CD4-positive, alpha-beta T cell (primary cell): ENCODE data around the gene C19orf81. TPM values are rescaled to one million over a fixed set of nuclear protein-coding genes. Genes with fewer than 3 reads are reported as not detected.

ENCODE experiments used
- ATAC-seq: fragments of 200-7000 bp; cut with Tn5 transposase; one replicate; pipeline ENCODE4 v1.10.0; 2022; ENCODE audit warnings: mild to moderate bottlenecking; ENCODE audit not compliant: poor library complexity
- CTCF ChIA-PET: fragments of 350-600 bp; sonication (Branson Sonifier 250); formaldehyde crosslinking; loops from one replicate; lab custom pipeline; 2021; ENCODE audit warnings: antibody characterized with exemption, inconsistent platforms; lab: Charles Lee
- POLR2A ChIA-PET: fragments of 350-600 bp; sonication (Branson Sonifier 250); formaldehyde crosslinking; loops from one replicate; lab custom pipeline; 2021; ENCODE audit warnings: antibody characterized with exemption, inconsistent platforms; lab: Charles Lee
- DNase-seq, 14 experiments: peaks; one replicate each; pipeline ENCODE4 v3.0.0-alpha.2; 2013 to 2020; ENCODE audit warnings: mixed read lengths in 2 of 14
- H3K27ac ChIP-seq, 2 donors: one replicate each; pipeline versions ENCODE4 v1.5.1 to v1.7.0; 2013; ENCODE audit warnings: low read length in 2 of 2, low read depth in 1 of 2, mild to moderate bottlenecking in 1 of 2
- H3K27me3 ChIP-seq, 2 experiments: 1 replicate in 1 of 2; 2 replicates in 1 of 2; pipeline versions ENCODE4 v1.6.1 to v1.7.0; 2013; ENCODE audit warnings: low read length in 2 of 2, control low read depth in 1 of 2, mild to moderate bottlenecking in 1 of 2, moderate library complexity in 1 of 2; ENCODE audit not compliant: insufficient read depth in 2 of 2, control insufficient read depth in 1 of 2
- H3K36me3 ChIP-seq: one replicate; pipeline ENCODE4 v1.6.1; 2013; ENCODE audit warnings: low read length, control low read depth; ENCODE audit not compliant: insufficient read depth
- H3K4me1 ChIP-seq: one replicate; pipeline ENCODE4 v1.6.1; 2013; ENCODE audit warnings: low read length, control low read depth; ENCODE audit not compliant: insufficient read depth
- H3K4me3 ChIP-seq: one replicate; pipeline ENCODE4 v1.5.1; 2013; ENCODE audit warnings: mild to moderate bottlenecking, low read length, moderate library complexity
- H3K9me3 ChIP-seq, 2 experiments: 1 replicate in 1 of 2; 2 replicates in 1 of 2; pipeline versions ENCODE4 v1.6.1 to v1.7.0; 2013; ENCODE audit warnings: low read length in 2 of 2, mild to moderate bottlenecking in 2 of 2, control low read depth in 1 of 2, moderate library complexity in 1 of 2; ENCODE audit not compliant: control insufficient read depth in 1 of 2, insufficient read depth in 1 of 2
- H3K27ac Mint-ChIP-seq: one replicate; pipeline ENCODE4 v1.8.0; 2020; ENCODE audit warnings: mixed read lengths
- H3K27me3 Mint-ChIP-seq: one replicate; pipeline ENCODE4 v1.8.0; 2021; ENCODE audit warnings: mixed read lengths
- H3K36me3 Mint-ChIP-seq: one replicate; pipeline ENCODE4 v1.8.0; 2021; ENCODE audit warnings: low read depth, mixed read lengths
- H3K4me1 Mint-ChIP-seq: one replicate; pipeline ENCODE4 v1.8.0; 2021; ENCODE audit warnings: low read depth, mixed read lengths
- H3K4me3 Mint-ChIP-seq: one replicate; pipeline ENCODE4 v1.8.0; 2020; ENCODE audit warnings: mild to moderate bottlenecking, mixed read lengths
- H3K9me3 Mint-ChIP-seq: one replicate; pipeline ENCODE4 v1.8.0; 2020; ENCODE audit warnings: mixed read lengths
- CTCF ChIP-seq: fragments of 200-600 bp; IDR thresholded peaks from one replicate; pipeline ENCODE4 v1.8.0; 2022; ENCODE audit warnings: antibody characterized with exemption, mild to moderate bottlenecking
- intact Hi-C, 2 experiments: fragments of 100-400 bp; cut with DNase I in 1 of 2; cut with micrococcal nuclease in 1 of 2; formaldehyde crosslinking; loops; one replicate each; pipeline versions ENCODE4 v1.15.1 to v1.9.0; 2023 to 2025; cut with DNase I, micrococcal nuclease
- total RNA-seq, 174 experiments: library from RNA in 2 of 174; stranded (reverse) in 2 of 174; gene quantifications; one replicate each; pipeline ENCODE4 v1.2.3 and lab custom pipeline; 2021 to 2026

C19orf81 gene
- total RNA-seq, 2 experiments from 2014 or later = not detected

- no peaks in the 10 kb centered on the region for H3K36me3 ChIP-seq
- ChIA-PET CTCF (no interaction called here), POLR2A (no interaction called here)
- no peak for ATAC-seq
- no peak for TF ChIP-seq CTCF
- Mint-ChIP-seq H3K27me3 (peaks cover 51% of the 10 kb centered on the region), H3K4me1 (peaks cover 4% of the 10 kb centered on the region), H3K27ac (no peak overlapping the region), H3K9me3 (no peaks in the 10 kb centered on the region), H3K4me3 (no peak overlapping the region), H3K36me3 (no peaks in the 10 kb centered on the region)
- peaks cover 0 to 48% of the 10 kb centered on the region in 2 experiments for H3K9me3 ChIP-seq
- H3K4me3 ChIP-seq = no peak overlapping the region
- DNase-seq = no peak
- intact Hi-C loops = no loop called here
- H3K27me3 ChIP-seq = peaks cover 31 to 68% of the 10 kb centered on the region in 2 experiments
- no peak overlapping the region for H3K27ac ChIP-seq
- H3K4me1 ChIP-seq = peaks cover 12% of the 10 kb centered on the region
These were observed 14.2 kb downstream of the C19orf81 start for GRCh38 chr19:50663482-50663790.

- peaks cover 5% of the 10 kb centered on the region for H3K4me1 ChIP-seq
- H3K9me3 ChIP-seq = peaks cover 0 to 45% of the 10 kb centered on the region in 2 experiments
- H3K27ac ChIP-seq = no peak overlapping the region
- H3K36me3 Mint-ChIP-seq = no peaks in the 10 kb centered on the region
- no peak overlapping the region for H3K27ac Mint-ChIP-seq
- intact Hi-C loops = no loop called here
- ChIA-PET CTCF (no interaction called here), POLR2A (no interaction called here)
- H3K4me3 ChIP-seq = no peak overlapping the region
- peaks cover 50% of the 10 kb centered on the region for H3K27me3 Mint-ChIP-seq
- no peaks in the 10 kb centered on the region for H3K9me3 Mint-ChIP-seq
- no peak for TF ChIP-seq CTCF
- H3K4me3 Mint-ChIP-seq = no peak overlapping the region
- ATAC-seq (no peak), DNase-seq (no peak)
- H3K36me3 ChIP-seq = no peaks in the 10 kb centered on the region
- peaks cover 31 to 63% of the 10 kb centered on the region in 2 experiments for H3K27me3 ChIP-seq
- H3K4me1 Mint-ChIP-seq = peaks cover 2% of the 10 kb centered on the region
These were observed 15.0 kb downstream of the C19orf81 start for GRCh38 chr19:50664204-50664603.

DNA sequence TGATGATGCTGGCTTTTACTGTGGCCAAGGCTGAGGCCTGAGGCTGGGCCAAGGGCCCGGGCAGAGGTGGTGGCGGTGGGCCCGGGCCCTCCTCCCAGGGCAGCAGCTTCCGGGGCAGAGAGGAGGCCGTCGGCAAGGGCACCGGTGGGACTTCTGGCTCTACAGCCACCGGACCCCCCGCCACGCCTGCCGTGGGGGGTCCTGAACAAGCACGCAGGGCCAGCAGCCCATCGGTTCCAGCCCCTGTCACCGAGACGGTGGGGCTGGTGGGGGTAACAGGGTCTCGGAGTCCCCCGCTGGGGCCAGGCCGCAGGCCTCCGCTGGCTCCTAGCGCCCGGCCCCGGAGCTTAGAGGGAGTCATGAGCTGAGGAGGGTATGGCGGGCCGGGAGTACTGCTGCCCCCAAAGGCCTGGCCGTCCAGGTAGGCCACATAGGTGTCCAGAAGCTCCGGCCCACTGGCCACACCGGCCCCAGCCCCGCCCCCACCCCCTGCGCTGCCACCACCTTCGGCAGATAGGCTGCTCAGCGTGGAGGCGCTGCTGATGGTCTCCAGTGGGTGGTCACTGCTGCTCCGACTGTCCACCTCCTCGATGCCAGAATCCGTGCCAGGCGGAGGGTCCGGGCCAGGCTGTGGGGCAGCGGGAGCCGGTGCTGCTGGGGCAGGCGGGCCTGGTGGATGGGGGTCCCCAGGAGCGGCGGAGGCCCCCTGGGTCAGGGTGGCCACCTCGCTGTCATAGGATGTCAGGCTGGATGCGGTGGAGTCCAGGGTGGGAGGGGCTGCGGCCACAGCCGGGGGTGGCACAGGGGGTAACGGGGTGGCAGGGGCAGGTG lies 17.3 kb downstream of the C19orf81 start:
- Histone ChIP-seq H3K4me1 (peaks cover 4% of the 10 kb centered on the region), H3K4me3 (no peak overlapping the region), H3K27ac (no peak overlapping the region), H3K9me3 (peaks cover 0 to 35% of the 10 kb centered on the region in 2 experiments), H3K36me3 (no peaks in the 10 kb centered on the region), H3K27me3 (peaks cover 37 to 73% of the 10 kb centered on the region in 2 experiments)
- no peak for ATAC-seq
- Mint-ChIP-seq H3K27me3 (peaks cover 58% of the 10 kb centered on the region), H3K36me3 (no peaks in the 10 kb centered on the region), H3K4me3 (no peak overlapping the region), H3K4me1 (peaks cover 3% of the 10 kb centered on the region), H3K9me3 (no peaks in the 10 kb centered on the region), H3K27ac (no peak overlapping the region)
- TF ChIP-seq CTCF = no peak
- intact Hi-C loops = no loop called here
- ChIA-PET CTCF (no interaction called here), POLR2A (no interaction called here)
- DNase-seq = no peak
